ENCODE measurements around the gene IL10RB. TPM values are rescaled to one million over a fixed set of nuclear protein-coding genes. Genes with fewer than 3 reads are reported as not detected.

Gene IL10RB
- total and polyA plus RNA-seq, 2 of the 13 experiments (the other 11 are each of a cell fraction or from before 2014, with no cell fraction given), result 17.4 to 18.2 TPM

DNA sequence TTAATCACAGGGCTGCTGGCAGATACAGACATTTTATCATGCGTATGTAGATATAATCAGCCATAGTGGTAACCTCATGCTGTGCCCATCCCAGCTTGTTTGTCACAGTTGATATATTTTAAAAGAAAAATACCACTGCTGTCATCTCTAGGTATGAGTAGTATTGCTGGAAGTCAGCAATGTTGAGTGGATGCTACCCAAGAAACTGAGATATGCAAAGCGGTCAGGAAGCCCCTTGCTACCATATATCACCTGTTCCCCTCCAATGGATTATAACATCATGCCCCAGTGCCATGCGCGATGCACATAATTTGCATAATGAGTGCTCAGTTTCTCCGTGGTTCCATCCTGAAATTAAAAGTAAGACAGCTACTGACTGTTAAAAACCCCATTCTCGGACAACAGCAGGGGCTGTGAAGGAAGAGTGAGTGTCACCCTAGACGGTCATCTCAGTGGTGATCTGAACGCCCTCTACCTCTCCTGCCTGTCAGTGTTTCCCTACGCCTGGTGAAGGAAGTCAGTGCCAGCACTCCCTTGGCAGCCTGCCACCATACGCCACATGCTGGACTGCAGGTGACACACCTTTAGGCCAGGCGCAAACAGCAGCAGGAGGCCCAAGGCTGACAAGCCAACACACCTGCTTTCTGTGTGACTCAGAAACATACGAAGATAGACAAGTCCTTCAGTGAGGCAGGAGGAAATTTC is 2.7 kb downstream of the IL10RB start:
- no peak overlapping the region for H3K9ac ChIP-seq (ENCODE audit: insufficient read depth, low read depth, low read length)
- ChIA-PET CTCF (ENCODE audit: low intra/inter-chr PET ratio, low total read pairs) (no interaction called here), POLR2A (interaction anchor here (1.3 kb wide), 1 partner anchor 17 kb away, joined by 3 read pairs; no protein-coding TSS in a partner anchor)
- no peak overlapping the region for H3K4me3 ChIP-seq (replicated peaks in 1 of 3; ENCODE audit: insufficient read depth in 1 of 3, low read depth in 2 of 3, low read length in 3 of 3)
- H3K4me2 ChIP-seq (ENCODE audit: low read depth, low read length), result no peak overlapping the region
- no peak for FAIRE-seq
- H3K27ac ChIP-seq (ENCODE audit: extremely low read length, insufficient read depth, low read length), result no peak overlapping the region
- TF ChIP-seq, protein P1, sequence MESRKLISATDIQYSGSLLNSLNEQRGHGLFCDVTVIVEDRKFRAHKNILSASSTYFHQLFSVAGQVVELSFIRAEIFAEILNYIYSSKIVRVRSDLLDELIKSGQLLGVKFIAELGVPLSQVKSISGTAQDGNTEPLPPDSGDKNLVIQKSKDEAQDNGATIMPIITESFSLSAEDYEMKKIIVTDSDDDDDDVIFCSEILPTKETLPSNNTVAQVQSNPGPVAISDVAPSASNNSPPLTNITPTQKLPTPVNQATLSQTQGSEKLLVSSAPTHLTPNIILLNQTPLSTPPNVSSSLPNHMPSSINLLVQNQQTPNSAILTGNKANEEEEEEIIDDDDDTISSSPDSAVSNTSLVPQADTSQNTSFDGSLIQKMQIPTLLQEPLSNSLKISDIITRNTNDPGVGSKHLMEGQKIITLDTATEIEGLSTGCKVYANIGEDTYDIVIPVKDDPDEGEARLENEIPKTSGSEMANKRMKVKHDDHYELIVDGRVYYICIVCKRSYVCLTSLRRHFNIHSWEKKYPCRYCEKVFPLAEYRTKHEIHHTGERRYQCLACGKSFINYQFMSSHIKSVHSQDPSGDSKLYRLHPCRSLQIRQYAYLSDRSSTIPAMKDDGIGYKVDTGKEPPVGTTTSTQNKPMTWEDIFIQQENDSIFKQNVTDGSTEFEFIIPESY (CRISPR knock-in tag; IDR thresholded peaks at IDR 0.05), result peak; percentile 90
- TF ChIP-seq, protein P2, sequence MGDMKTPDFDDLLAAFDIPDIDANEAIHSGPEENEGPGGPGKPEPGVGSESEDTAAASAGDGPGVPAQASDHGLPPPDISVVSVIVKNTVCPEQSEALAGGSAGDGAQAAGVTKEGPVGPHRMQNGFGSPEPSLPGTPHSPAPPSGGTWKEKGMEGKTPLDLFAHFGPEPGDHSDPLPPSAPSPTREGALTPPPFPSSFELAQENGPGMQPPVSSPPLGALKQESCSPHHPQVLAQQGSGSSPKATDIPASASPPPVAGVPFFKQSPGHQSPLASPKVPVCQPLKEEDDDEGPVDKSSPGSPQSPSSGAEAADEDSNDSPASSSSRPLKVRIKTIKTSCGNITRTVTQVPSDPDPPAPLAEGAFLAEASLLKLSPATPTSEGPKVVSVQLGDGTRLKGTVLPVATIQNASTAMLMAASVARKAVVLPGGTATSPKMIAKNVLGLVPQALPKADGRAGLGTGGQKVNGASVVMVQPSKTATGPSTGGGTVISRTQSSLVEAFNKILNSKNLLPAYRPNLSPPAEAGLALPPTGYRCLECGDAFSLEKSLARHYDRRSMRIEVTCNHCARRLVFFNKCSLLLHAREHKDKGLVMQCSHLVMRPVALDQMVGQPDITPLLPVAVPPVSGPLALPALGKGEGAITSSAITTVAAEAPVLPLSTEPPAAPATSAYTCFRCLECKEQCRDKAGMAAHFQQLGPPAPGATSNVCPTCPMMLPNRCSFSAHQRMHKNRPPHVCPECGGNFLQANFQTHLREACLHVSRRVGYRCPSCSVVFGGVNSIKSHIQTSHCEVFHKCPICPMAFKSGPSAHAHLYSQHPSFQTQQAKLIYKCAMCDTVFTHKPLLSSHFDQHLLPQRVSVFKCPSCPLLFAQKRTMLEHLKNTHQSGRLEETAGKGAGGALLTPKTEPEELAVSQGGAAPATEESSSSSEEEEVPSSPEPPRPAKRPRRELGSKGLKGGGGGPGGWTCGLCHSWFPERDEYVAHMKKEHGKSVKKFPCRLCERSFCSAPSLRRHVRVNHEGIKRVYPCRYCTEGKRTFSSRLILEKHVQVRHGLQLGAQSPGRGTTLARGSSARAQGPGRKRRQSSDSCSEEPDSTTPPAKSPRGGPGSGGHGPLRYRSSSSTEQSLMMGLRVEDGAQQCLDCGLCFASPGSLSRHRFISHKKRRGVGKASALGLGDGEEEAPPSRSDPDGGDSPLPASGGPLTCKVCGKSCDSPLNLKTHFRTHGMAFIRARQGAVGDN (CRISPR knock-in tag; IDR thresholded peaks at IDR 0.05), result peak; percentile 39
- TF ChIP-seq NFYC (CRISPR knock-in tag; IDR thresholded peaks at IDR 0.05) (no peak), ZNF550 (CRISPR knock-in tag; IDR thresholded peaks at IDR 0.05; ENCODE audit: borderline replicate concordance) (no peak), HOXA3 (CRISPR knock-in tag; IDR thresholded peaks at IDR 0.05) (0 out of 2 replicates have a peak, but pooled peaks have one; percentile 12), ZFX (CRISPR knock-in tag; IDR thresholded peaks at IDR 0.05; ENCODE audit: low read depth) (peak; percentile 16; the same call in 1 of the 2 replicates), FOSL2 (CRISPR knock-in tag; IDR thresholded peaks at IDR 0.05) (peak; percentile 28; the same call in 1 of the 2 replicates), ZBTB38 (CRISPR knock-in tag; IDR thresholded peaks at IDR 0.05) (0 out of 2 replicates have a peak, but pooled peaks have one; percentile 31)
- no peaks in the 10 kb centered on the region; a peak in 2 of 5 replicates for H3K27me3 ChIP-seq (ENCODE audit: control insufficient read depth in 1 of 2, insufficient read depth in 2 of 2, low read length in 2 of 2)
- no peaks in the 10 kb centered on the region for H3K79me2 ChIP-seq (ENCODE audit: insufficient read depth, low read length)
- 95% methylated on average over 11 of the region's 12 CpGs for WGBS (ENCODE audit: low lambda C conversion rate)
- BruUV-seq (replicated peaks), result no TSS peak
- H4K20me1 ChIP-seq (ENCODE audit: insufficient read depth, low read length), result no peaks in the 10 kb centered on the region
- DNase-seq (ENCODE audit: low spot score), result peak; percentile 29
- no peak overlapping the region for H2AFZ ChIP-seq (ENCODE audit: low read length)
- in situ Hi-C loops (cut with HindIII; ENCODE audit: extremely low pct_ligation_motif_present, low pct_unique_long_range_greater_than_20kb) (no loop called here), intact Hi-C loops (cut with micrococcal nuclease; ENCODE audit: unreplicated experiment) (loop anchor here (5.0 kb wide), 2 partner anchors 37 to 67 kb away; no protein-coding TSS in a partner anchor)
- peaks cover 50% of the 10 kb centered on the region for H3K4me1 ChIP-seq (ENCODE audit: insufficient read depth, low read length)
- peaks cover 0 to 3% of the 10 kb centered on the region in 2 experiments; a peak in 2 of 5 replicates for H3K36me3 ChIP-seq (replicated peaks in 1 of 2; ENCODE audit: control insufficient read depth in 1 of 2, insufficient read depth in 2 of 2, low read length in 2 of 2)
- no peaks in the 10 kb centered on the region for H3K9me3 ChIP-seq (ENCODE audit: low read length)
- ATAC-seq, result no peak
